Heart left ventricle (tissue), 16 donors: ENCODE measurements around the gene ARSD. TPM values are rescaled to one million over a fixed set of nuclear protein-coding genes. Genes with fewer than 3 reads are reported as not detected.
"Not testable (repeated sequence)": the region's sequence is repeated elsewhere in the genome, so short reads cannot be mapped to it uniquely, and the experiment has no call there.

ENCODE experiments used
- ATAC-seq, 4 donors: fragments of 200-7000 bp; cut with Tn5 transposase; one replicate each; pipeline ENCODE4 v1.9.1; 2020 to 2022; ENCODE audit warnings: moderate library complexity in 4 of 4, mild to moderate bottlenecking in 3 of 4, moderate number of reproducible peaks in 1 of 4
- DNase-seq, 5 donors: peaks; one replicate each; pipeline ENCODE4 v3.0.0-alpha.2; 2020
- H3K27ac ChIP-seq, 12 donors: fragments of 200-600 bp; sonication (generic) in 4 of 12; one replicate each; pipeline versions ENCODE4 v1.5.0 to v1.8.0; 2016 to 2022; ENCODE audit warnings: mild to moderate bottlenecking in 2 of 12
- H3K27me3 ChIP-seq, 9 donors: fragments of 200-600 bp; sonication (generic) in 2 of 9; one replicate each; pipeline versions ENCODE4 v1.5.1 to v1.8.0; 2016 to 2022; ENCODE audit warnings: mild to moderate bottlenecking in 3 of 9
- H3K36me3 ChIP-seq, 9 donors: fragments of 200-600 bp; sonication (generic) in 2 of 9; one replicate each; pipeline versions ENCODE4 v1.5.0 to v1.8.0; 2018 to 2022; ENCODE audit warnings: mild to moderate bottlenecking in 2 of 9
- H3K4me1 ChIP-seq, 12 donors: fragments of 200-600 bp; sonication (generic) in 4 of 12; one replicate each; pipeline versions ENCODE4 v1.5.0 to v1.8.0; 2016 to 2022; ENCODE audit warnings: mild to moderate bottlenecking in 3 of 12
- H3K4me3 ChIP-seq, 12 donors: fragments of 200-600 bp; sonication (generic) in 4 of 12; one replicate each; pipeline versions ENCODE4 v1.5.0 to v1.8.0; 2017 to 2022; ENCODE audit warnings: mild to moderate bottlenecking in 9 of 12, moderate library complexity in 4 of 12
- H3K9me3 ChIP-seq, 12 donors: fragments of 200-600 bp; sonication (generic) in 4 of 12; one replicate each; pipeline versions ENCODE4 v1.5.0 to v1.8.0; 2016 to 2022; ENCODE audit warnings: mild to moderate bottlenecking in 1 of 12
- CTCF ChIP-seq, 12 donors: fragments of 200-600 bp; sonication (generic) in 4 of 12; IDR thresholded peaks; one replicate each; pipeline versions ENCODE4 v1.5.0 to v1.8.0; 2018 to 2022; ENCODE audit warnings: antibody characterized with exemption in 12 of 12, mild to moderate bottlenecking in 5 of 12
- POLR2A ChIP-seq, 2 donors: fragments of 450-650 bp; IDR thresholded peaks; one replicate each; pipeline ENCODE4 v1.6.1; 2017; ENCODE audit warnings: antibody characterized with exemption in 2 of 2, mild to moderate bottlenecking in 2 of 2, moderate library complexity in 2 of 2
- WGBS, 4 donors: extraction: QIAGEN DNeasy Blood & Tissue Kit in 2 of 4; methylation state at CpG; one replicate each; pipeline versions ENCODE4 v1.1.5 to v1.1.7; 2013 to 2018; 5-methylcytosine and 5-hydroxymethylcytosine counted together
- intact Hi-C, 10 donors: fragments of 100-400 bp; cut with DNase I; formaldehyde crosslinking; loops; one replicate each; pipeline versions ENCODE4 v1.11.1 to v1.14.2; 2022
- polyA plus RNA-seq, 2 donors: library from polyadenylated mRNA; stranded (reverse); fragments of 200-250 nt; gene quantifications; one replicate each; pipeline ENCODE4 v1.2.3, GENCODE V29; 2013
- total RNA-seq, 9 donors: library from RNA; depleted of rRNA in 2 of 9; stranded (reverse); fragments of >200 nt in 2 of 9; fragmentation: NEBNext Ultra II Directional in 3 of 9; extraction: Animal tissue kit (Norgen Biotek cat#: 25700) in 3 of 9; gene quantifications; one replicate each; pipeline versions ENCODE4 v1.1.0 to v1.2.4, GENCODE V29; 2016 to 2023
- donor health status: ischemic (EF 13 %, LVEDD 7.1; RV severe dilation, severe dysfunction).
- donor health status: healthy with polysubstance abuse.
- donor health status: DM: no; HTN: yes; CAD: no.
- donor health status: DM: no; HTN: no; CAD: no.
- donor health status: ischemic (EF 25% LVEDD 6.9; RV normal size, moderate dysfunction).
- donor health status: ischemic (EF 25% LVEDD 5.7; RV mildly dilated, moderate dysfunction).
- donor health status: healthy.
- donor health status: DM: yes; HTN: yes; CAD: no.
- donor health status: ischemic (EF 35%, LVEDD 5.7; RV mildly dilated, moderate dysfunction).
- donor health status: nonischemic (EF 11% LVEDD 7.7; RV severe dilation, severe dysfunction).
- donor health status: DM: yes; HTN: yes; CAD: no.
- donor health status: PGD.
- donor health status: ischemic (EF 29% LVEDD 5.4; RV normal size, mild dysfunction).
- donor health status: nonischemic (EF 23%, LVEDD 6.1; RV moderate dilation, normal function).

ARSD gene
- total and polyA plus RNA-seq, 11 donors: 3.2 to 23.6 (median 8.6) TPM

- H3K27me3 ChIP-seq: peaks cover 0 to 7% (median 0%) of the 10 kb centered on the region in 9 donors
- H3K4me3 ChIP-seq: no peak overlapping the region
- peak in 3 of 4 donors; percentile 52 to 87 (median 83) for ATAC-seq
- no peak overlapping the region for H3K27ac ChIP-seq
- H3K9me3 ChIP-seq: no peaks in the 10 kb centered on the region
- DNase-seq: peak in 2 of 5 donors; percentile 46 to 65
- TF ChIP-seq POLR2A (IDR thresholded peaks at IDR 0.05): no peak
- TF ChIP-seq CTCF (IDR thresholded peaks at IDR 0.05): no peak
- 49 to 67% (median 64%) methylated on average over 9 of the region's 9 CpGs for WGBS, 4 donors
- intact Hi-C loops: no loop called here
- no peaks in the 10 kb centered on the region for H3K4me1 ChIP-seq
- H3K36me3 ChIP-seq: no peaks in the 10 kb centered on the region
Observed at GRCh38 chrX:2958199-2958598, 29.1 kb upstream of the ARSD start.

GRCh38 chrX:2955838-2956237 is 26.7 kb upstream of the ARSD start:
- Histone ChIP-seq H3K9me3 (no peaks in the 10 kb centered on the region), H3K4me1 (no peaks in the 10 kb centered on the region), H3K4me3 (no peak overlapping the region), H3K36me3 (no peaks in the 10 kb centered on the region), H3K27ac (no peak overlapping the region), H3K27me3 (peaks cover 0 to 4% (median 0%) of the 10 kb centered on the region in 9 donors)
- TF ChIP-seq CTCF (IDR thresholded peaks at IDR 0.05): no peak
- no peak for TF ChIP-seq POLR2A (IDR thresholded peaks at IDR 0.05)
- no peak for DNase-seq
- ATAC-seq: no peak
- 87 to 96% (median 96%) methylated on average over 4 of the region's 4 CpGs for WGBS, 4 donors
- intact Hi-C loops: no loop called here

- no peak for TF ChIP-seq CTCF (IDR thresholded peaks at IDR 0.05)
- no peak for TF ChIP-seq POLR2A (IDR thresholded peaks at IDR 0.05)
- peaks cover 0 to 4% (median 0%) of the 10 kb centered on the region in 9 donors for H3K27me3 ChIP-seq
- no peaks in the 10 kb centered on the region for H3K36me3 ChIP-seq
- intact Hi-C loops: no loop called here
- no peak for DNase-seq
- no peak for ATAC-seq
- 93 to 98% (median 96%) methylated on average over 10 of the region's 10 CpGs for WGBS, 4 donors
- no peak overlapping the region for H3K4me3 ChIP-seq
- no peaks in the 10 kb centered on the region for H3K4me1 ChIP-seq
- H3K9me3 ChIP-seq: no peaks in the 10 kb centered on the region
- H3K27ac ChIP-seq: no peak overlapping the region
Observed at GRCh38 chrX:2955281-2955680, 26.1 kb upstream of the ARSD start.

- Histone ChIP-seq H3K4me1 (no peaks in the 10 kb centered on the region), H3K27ac (no peak overlapping the region), H3K27me3 (peaks cover 0 to 4% (median 0%) of the 10 kb centered on the region in 9 donors), H3K4me3 (no peak overlapping the region), H3K9me3 (no peaks in the 10 kb centered on the region), H3K36me3 (no peaks in the 10 kb centered on the region)
- DNase-seq (no peak), ATAC-seq (no peak)
- WGBS, 4 donors: 90 to 95% (median 93%) methylated on average over 4 of the region's 4 CpGs
- TF ChIP-seq POLR2A (IDR thresholded peaks at IDR 0.05): no peak
- TF ChIP-seq CTCF (IDR thresholded peaks at IDR 0.05): no peak
- intact Hi-C loops: no loop called here
Observed at GRCh38 chrX:2954541-2954940, 25.4 kb upstream of the ARSD start.

GRCh38 chrX:2937942-2938341 is 8.8 kb upstream of the ARSD start:
- H3K4me3 ChIP-seq, ATAC-seq, intact Hi-C loops, H3K36me3 ChIP-seq, H3K4me1 ChIP-seq, H3K9me3 ChIP-seq, H3K27me3 ChIP-seq, DNase-seq, H3K27ac ChIP-seq: not testable (repeated sequence)
- WGBS, 4 donors: 92 to 95% (median 94%) methylated on average over 20 of the region's 20 CpGs
